HG03064 (cell line): Measurements from ENCODE around the gene LRRC27.
"Not testable (repeated sequence)": the region's sequence is repeated elsewhere in the genome, so short reads cannot be mapped to it uniquely, and the experiment has no call there.

Source experiments
- ATAC-seq: cut with Tn5 transposase; IDR thresholded peaks from one replicate; pipeline ENCODE4 v1.9.1; 2021; ENCODE audit warnings: low read depth; ENCODE audit not compliant: unreplicated experiment

LRRC27 gene

DNA sequence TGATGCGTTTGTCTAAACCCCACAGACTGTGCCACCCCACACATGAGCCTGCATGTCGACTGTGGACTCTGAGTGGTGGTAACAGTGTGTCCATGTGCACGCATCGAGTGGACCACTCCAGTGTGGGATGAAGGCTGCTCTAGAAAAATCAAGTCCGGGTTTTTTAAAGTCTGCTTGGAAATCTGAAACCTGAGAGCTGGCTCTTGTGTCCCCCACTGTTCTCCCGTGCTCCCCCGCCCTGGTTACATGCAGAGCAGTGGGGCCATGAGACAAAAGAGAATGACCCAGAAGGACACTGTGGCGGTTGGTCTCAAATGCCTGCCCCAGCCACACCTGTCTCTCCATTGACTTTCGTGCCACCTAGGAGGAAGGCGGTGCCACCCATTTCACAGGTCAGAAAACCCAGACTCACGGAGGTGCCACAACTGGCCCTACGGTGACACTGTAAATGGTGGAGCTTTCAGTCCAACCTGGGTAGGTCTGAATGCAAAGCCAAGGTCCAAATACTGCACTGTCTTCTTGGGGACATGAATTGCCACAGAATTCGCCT, 37.7 kb downstream of the LRRC27 start:
- no peak for ATAC-seq

DNA sequence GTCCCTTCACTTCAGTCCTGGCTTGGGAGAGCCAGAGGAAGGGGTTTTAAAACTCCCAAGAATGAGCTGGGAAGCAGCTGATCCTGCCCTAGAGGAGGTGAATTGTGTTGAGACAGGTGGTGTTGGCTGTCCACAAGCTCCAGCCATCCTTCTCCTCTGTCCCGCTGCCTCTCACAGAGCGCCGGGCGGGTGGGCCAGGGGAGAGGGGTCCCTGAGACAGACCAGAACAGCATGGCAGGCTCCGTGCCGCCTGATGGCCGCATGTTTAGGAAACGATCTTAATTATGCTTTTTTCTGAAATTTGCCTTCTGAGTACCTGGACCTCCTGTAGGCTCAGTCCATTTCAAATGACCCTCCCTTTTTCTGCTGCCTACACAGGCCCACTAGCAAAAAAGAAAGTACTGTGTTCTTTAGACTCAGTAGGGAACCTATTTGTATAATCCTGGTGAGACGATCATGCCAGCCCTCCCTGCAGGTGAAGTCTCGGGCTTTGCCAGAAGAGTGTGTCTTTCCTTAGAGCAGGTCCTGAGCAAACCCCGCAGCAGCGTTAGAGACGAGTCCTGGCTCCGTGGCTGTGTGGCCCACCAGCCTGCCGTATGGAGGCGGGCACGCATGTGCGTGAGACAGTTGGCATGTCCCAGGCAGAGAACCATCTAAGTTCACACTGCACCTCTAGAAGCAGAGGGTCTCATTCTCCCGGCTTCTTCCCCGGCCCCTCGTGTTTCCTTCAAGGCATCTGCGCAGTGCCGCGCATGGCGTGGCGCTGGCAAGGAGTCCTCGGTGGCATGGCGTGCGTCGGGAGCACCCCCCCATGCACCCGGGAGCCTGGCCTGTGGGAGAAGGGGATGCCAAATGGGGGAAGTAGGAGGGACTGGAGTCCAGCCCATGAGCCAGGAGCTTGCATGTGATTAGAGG, 38.7 kb downstream of the LRRC27 start:
- no peak for ATAC-seq

DNA sequence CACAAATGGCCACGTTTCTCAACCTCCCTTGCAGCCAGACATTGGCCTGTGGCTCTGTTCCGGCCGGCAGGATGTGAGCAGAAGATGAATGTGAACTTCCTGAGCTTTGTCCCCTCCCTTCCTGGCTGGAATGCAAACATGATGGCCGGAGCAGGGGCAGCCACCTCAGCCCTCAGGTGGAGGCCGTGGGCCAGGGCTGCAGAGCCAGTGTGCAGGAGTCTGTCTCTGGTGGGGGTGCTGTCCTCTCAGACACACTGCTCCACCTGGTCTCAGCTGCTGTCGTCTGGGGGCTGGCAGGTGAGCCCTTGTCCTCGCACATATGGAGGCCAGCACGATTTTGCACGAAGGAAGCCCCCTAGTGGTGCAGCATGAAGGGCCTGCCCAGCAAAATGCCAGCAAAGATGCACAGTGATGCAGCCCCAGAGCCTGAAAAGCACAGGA, 39.7 kb downstream of the LRRC27 start:
- ATAC-seq: no peak

DNA sequence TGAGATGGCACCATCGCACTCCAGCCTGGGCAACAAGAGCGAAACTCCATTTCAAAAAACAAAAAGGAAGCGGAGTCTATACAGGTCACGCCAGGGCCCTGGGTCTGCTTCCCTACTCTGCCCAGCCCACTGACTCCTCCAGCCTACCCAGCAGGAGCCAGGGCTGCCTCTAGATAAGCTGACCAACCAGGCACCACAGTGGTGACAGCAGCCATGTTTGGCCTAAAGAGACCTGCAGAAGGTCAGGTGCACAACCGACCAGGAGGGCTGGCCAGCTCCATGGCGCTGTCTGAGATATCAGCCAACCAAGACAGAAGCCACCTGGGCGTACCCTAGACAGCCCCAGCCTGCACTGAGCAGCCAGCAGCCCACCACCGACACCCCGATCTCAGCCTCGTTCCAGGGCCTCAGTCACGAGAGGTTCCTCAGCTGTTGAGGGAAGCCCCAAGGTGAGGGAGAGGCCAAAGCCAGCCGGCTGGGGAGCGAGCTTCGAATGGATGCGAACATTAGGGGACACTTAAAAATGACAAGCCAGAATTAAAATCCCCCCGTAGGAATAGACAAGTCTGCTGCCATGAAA, 40.6 kb downstream of the LRRC27 start:
- ATAC-seq: no peak

DNA sequence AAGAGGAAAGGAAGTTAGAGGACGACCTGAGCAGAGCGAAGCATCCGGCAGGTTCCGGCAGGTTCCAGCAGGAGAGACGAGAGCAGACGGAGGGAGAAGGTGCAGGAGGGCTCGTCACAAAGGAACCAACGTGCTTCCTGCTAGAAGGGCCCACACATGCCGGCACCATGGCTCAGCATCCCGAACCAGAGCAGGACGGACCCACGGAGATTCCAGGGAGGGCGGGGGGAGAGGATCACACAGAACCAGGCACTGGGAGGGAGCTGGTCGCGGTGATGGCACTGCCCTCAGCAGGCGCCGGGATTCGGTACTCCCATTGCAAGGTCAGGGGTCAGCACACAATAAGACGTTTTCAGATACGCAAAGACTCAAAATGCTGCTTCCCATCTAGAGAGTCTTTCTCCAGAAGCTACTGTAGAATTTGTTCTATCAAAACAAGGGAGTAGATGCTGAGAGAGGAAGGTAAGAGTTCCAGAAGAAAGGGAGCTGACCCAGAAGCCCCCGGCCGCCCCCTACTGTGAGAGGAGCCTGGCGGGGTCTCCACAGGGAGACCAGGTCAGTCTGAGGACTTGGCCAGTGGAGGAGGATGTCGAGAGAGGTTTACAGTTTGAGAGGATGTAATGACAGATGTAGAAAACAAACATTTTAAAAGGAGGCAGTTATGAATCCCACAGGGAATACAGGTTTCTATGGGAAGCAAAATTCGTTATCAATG, 41.4 kb downstream of the LRRC27 start:
- ATAC-seq: no peak

DNA sequence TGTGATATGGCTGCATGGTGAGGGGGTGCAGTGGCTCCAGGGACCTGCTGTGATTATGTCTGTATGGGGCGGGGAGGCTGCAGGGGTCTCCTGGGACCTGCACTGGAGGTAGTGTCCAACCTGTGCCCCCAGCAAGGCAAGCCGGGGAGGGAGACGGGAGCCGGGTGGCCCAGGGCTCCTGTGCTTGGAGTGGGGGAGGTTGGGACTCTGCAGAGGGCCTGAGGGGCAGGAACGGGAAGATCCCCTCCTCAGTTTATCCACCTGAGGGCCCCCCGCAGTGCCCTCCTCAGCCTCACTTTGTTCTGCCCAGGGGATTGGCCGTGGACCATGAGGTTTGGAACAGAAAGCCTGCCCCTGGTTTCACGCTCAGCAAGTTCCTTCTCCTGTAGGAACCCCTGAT, 42.2 kb downstream of the LRRC27 start:
- ATAC-seq: no peak

DNA sequence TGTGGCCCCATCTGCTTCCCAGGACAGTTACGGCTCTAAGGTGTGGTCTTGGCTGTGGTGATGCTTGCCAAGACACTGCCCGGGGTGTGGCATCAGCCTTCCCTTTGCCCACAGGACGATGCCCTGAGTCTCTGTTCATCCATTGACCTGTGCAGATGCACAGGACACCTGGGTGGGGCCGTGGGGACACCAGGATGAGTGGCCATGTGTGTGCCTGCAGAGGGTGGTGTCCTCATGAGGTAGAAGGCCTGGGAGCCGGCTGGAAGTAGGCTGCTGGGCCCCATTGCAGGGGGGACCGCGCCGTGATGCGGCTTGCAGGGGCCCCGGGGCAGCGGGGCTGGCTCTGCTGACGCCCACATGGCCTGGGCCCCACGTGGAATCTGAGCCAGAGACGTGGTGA, 42.6 kb downstream of the LRRC27 start:
- ATAC-seq: no peak

DNA sequence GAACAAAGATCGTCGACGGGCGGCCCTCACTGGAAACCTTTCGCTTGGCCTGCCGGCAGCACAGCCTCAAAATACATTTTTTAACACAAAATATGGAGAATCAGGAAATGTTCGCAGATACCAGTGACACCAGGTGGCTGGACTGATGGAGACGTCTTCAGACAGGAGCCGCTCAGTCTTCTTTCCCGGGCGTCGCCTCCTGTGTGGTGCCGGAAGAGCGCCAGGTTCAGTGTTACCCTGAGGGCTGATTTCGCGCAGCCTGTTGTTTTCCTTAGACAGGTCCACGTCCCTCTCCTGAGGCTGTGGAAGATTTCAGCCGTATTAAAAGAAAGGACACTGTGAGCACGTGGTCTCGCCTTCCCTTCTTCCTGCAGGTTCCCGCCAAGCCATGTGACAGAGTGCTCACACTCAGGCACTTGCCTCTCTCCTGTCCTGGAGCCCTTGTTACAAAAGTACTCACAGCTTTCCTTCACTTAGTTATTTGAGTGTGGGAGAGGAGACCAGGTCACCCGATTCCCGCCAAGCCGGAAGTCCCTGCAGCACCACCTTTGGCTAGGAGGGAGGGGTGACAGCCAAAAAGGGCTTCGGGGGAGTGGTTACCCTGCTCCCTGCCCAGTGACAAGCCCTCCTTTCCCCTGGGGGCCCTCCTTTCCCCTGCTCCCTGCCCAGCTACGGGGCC, 43.3 kb downstream of the LRRC27 start:
- no peak for ATAC-seq

DNA sequence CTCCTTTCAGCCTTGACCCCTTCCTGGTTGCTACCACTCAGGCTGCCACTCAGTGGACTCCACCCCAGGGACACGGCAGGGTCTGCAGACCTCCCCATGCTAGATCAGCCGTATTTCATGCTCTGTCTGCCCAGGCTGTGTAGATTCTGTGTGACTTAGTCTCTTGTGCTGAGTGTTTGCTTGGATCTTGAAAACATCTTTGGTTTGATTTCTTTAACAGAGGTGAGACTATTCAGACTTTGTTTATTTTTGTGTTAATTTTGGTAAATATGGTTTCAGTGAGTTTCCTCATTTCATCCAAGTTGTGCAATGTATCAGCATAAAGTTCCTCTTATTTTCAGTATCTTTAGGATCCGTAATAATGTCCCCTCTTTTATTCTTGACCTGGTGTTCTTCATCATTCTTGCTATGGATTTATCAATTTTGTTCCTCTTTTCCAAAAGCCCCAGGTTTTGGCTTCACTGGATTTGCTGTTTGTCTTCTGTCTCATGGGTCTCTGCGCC, 43.9 kb downstream of the LRRC27 start:
- ATAC-seq: no peak

DNA sequence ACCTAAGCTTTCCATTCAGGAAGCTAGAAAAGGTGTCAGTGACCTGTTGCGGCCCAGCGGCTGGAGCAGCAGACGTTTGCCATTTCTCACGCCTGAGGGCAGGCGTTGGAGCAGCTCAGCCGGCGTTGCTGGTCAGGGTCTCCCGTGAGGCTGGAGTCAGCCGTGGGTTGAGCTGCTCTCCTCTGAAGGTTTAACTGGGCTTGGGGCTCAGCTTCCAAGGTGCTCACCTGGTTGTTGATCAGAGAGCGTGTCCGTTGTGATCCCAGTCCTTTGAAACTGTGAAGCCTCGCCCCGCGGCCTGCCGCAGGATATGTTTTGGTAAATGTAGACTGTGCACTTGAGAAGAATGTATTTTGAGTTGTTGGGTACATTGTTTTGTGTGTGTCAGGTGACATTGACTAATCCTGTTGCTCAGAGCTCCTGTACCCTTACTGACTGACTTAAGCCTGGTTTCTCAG, 44.4 kb downstream of the LRRC27 start:
- ATAC-seq: no peak

DNA sequence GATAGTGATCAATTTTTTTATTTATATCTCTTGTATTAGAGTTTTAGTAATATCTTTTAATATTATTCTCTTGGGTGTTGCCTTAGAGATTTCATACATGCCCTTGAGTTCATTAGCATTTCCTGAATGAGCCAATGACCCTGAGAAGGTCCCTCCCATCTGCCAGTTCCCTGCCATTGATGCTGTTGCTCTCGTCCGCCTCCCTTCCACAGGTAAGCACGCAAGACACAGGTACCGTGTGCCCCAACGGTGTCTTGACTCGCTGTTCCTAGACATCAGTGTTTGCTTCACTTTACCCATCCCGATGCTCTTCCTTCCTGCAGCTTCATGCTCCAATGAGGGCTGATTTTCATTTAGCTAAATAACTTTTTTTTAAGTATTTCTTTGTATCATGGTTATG, 45.3 kb downstream of the LRRC27 start:
- ATAC-seq: no peak

DNA sequence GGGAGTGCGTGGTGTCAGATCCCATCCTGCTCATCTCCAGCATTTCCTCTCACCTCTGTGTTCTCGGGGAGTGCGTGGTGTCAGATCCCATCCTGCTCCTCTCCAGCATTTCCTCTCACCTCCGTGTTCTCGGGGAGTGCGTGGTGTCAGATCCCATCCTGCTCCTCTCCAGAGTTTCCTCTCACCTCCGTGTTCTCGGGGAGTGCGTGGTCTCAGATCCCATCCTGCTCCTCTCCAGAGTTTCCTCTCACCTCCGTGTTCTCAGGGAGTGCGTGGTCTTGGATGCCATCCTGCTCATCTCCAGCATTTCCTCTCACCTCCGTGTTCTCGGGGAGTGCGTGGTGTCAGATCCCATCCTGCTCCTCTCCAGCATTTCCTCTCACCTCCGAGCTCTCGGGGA, 47.0 kb downstream of the LRRC27 start:
- not testable (repeated sequence) for ATAC-seq

DNA sequence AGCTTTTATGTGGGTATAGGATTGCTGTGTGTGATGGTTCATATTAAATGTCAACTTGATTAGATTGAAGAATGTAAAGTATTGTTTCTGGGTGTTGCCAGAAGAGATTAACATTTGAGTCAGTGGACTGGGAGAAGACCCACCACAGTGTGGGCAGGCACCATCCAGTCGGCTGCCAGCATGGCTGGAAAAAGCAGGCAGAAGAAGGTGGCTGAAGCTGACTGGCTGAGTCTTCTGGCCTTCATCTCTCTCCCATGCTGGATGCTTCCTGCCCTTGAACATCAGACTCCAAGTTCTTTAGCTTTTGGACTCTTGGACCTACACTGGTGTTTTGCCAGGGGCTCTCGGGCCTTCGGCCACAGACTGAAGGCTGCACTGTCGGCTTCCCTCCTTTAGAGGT, 49.0 kb downstream of the LRRC27 start:
- not testable (repeated sequence) for ATAC-seq

DNA sequence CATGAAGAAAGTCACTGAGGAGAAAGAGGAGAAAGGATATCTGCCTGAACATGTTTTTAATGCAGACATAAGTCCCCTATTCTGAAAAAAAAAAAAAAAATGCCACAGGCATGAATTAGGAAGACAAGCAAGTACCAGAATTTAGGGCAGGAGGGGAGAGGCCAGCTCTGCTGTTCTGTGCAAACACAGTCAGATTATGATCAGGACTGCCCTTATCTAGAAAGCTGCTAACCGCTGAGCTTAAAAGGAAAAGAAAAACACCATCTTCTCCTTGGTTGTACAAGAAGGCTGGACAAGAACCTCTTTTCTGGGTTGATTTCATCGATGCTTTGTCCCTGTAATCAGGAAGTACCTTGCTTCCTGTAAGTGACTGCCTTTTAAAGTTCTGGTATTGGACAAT, 49.7 kb downstream of the LRRC27 start:
- ATAC-seq: no peak

DNA sequence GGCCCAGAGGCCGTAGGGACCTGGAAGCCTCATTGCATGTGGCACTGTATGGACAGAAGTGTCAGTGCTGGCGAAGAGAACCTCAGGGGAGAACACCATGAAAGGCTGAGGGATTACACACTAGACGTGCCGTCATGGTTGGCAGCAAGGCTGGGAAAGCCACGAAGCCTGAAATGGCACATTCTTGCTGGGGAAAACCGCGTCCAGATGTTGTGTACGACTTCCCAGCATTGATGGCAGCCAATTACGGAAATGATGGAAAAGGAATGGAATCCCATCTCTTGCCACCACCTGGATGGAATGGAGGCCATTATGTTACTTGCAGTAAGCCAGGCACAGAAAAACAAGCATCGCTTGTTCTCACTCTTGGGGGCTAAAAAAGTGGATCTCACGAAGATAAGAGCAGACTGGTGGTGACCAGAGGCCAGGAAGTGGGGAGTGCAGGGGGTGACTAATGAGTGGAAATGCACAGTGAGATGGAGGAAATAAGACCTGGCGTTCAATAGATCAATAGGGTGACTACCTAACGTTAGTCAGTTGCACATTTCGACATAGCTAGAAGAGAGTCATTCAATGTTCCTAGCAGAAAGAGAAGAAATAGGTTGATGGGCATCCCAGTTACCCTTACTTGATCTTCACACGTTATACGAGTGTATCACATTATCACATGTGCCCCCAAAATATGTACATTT, 50.4 kb downstream of the LRRC27 start:
- no peak for ATAC-seq

DNA sequence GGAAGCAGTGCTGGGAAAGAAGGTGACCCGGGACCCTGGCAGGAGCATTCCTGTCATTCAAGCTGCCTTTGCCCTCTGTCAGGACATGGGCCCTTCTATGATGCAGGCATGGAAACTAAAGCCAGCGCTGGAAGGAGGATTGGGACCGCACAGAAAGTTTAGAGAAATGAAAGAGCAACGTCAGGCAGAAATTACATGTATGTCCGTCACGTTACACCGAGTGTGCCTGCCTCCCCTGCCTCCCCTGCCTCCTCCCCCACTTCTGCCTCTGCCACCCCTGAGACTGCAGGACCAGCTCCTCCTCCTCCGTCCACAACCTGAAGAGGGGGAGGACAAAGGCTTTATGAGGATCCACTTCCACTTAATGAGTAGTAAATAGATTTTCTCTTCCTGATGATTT, 51.1 kb downstream of the LRRC27 start:
- ATAC-seq: no peak

DNA sequence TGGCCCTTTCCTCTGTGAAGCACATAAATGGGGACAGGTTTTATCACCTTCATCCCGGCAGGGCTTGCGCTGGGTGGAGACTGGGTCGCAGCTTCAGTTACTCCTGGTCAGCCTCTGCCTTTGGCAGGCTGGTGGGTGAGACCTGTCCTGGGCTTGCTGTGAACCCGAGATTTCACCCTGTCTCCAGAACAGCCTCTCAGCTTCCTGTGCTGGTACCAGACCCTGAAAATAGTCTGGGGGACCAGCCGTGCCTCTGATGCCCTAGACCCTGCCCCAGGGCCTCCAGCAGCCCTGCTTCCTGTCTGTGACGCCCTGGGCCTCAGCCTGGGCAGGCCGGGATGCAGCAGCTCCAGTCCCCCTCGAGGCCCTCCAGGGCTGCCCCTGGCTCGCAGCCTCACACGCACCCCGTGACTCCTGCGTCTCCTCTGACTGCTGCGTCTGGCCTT, 51.8 kb downstream of the LRRC27 start:
- no peak for ATAC-seq

DNA sequence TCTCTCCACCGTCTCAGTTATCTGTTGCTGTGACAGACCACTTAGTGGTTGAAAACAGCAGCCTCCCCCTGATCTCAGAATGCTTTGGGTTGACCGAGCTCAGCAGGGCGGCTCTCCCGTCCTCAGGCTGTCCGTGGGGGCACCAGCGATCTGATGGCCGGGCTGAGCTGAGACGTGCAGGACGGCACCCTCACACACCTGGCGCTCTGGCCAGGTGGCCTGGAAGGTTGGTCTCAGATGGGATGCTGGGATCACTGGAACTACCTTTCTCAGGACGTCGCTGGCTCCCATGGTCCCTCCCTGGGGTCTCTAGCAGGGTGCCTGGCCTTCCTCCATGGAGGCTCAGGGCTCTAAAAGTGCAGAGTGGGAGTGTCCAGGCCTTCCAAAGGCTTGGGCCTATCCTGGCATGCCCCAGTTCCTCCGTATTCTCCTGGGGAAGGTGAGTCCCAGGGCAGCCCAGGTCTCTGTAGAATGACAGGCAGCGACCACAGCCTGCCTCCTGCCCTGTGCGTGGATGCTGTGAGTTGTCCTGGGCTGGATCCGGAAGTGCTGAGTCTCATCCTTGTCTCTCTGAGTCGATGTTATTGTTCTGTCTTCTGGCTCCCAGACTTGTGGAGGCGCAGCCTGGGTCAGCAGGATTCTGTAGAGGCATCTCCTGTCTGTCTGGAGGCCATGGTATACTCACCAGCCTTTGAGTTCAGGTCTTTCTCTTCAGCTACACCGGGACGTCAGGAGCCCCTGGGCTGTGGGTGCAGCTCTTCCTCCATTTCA, 52.8 kb downstream of the LRRC27 start:
- ATAC-seq: no peak

DNA sequence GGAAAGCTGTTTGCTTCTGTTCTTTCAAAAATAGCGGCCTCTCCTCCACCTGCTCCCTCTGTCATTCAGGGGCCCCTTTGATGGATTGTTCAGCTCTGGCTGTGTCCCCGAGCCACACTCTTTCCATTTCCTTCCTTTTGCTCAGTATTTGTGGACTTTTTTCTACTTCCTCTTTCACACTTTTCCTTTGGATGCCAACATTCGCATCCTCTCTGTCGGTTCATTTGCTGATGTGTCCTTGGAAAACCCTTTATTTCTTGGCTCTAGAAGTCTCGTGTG, 53.3 kb downstream of the LRRC27 start:
- ATAC-seq: no peak
